22Rv1 (cell line): ENCODE data around the gene TMEM132D.

Experiments used
- H3K27ac ChIP-seq: fragments of 450-650 bp; 2 replicates; pipeline ENCODE4 v1.5.1; 2017
- CTCF ChIP-seq: fragments of 450-650 bp; IDR thresholded peaks from 2 replicates; pipeline ENCODE4 v1.5.1; 2017; ENCODE audit warnings: mild to moderate bottlenecking
- ZFX ChIP-seq: fragments of 450-650 bp; IDR thresholded peaks from 2 replicates; pipeline ENCODE4 v1.6.1; 2017; ENCODE audit warnings: antibody characterized with exemption, borderline replicate concordance

Gene TMEM132D

GRCh38 chr12:129631316-129631715 lies 272.5 kb downstream of the TMEM132D start:
- H3K27ac ChIP-seq = no peak overlapping the region
- no peak for TF ChIP-seq ZFX
- TF ChIP-seq CTCF = no peak

- no peak overlapping the region for H3K27ac ChIP-seq
- TF ChIP-seq ZFX = no peak
- TF ChIP-seq CTCF = no peak
Observed at GRCh38 chr12:129629901-129630300, 273.9 kb downstream of the TMEM132D start.

GRCh38 chr12:129622566-129622965 lies 281.3 kb downstream of the TMEM132D start:
- H3K27ac ChIP-seq = no peak overlapping the region
- TF ChIP-seq ZFX = no peak
- TF ChIP-seq CTCF = no peak

GRCh38 chr12:129619271-129619670 lies 284.6 kb downstream of the TMEM132D start:
- TF ChIP-seq ZFX (no peak), CTCF (no peak)
- H3K27ac ChIP-seq = no peak overlapping the region

GRCh38 chr12:129617849-129618248 lies 286.0 kb downstream of the TMEM132D start:
- no peak for TF ChIP-seq ZFX
- no peak for TF ChIP-seq CTCF
- no peak overlapping the region for H3K27ac ChIP-seq

- no peak overlapping the region for H3K27ac ChIP-seq
- TF ChIP-seq CTCF (no peak), ZFX (no peak)
Observed at GRCh38 chr12:129615001-129615400, 288.8 kb downstream of the TMEM132D start.

GRCh38 chr12:129614221-129614885 lies 289.5 kb downstream of the TMEM132D start:
- TF ChIP-seq ZFX (no peak), CTCF (no peak)
- no peak overlapping the region for H3K27ac ChIP-seq
